Measurements from ENCODE around the gene SLC22A17. TPM values are rescaled to one million over a fixed set of nuclear protein-coding genes. Genes with fewer than 3 reads are reported as not detected.

Gene SLC22A17
- total RNA-seq, 1 donor from 2014 or later = 7.3 TPM

DNA sequence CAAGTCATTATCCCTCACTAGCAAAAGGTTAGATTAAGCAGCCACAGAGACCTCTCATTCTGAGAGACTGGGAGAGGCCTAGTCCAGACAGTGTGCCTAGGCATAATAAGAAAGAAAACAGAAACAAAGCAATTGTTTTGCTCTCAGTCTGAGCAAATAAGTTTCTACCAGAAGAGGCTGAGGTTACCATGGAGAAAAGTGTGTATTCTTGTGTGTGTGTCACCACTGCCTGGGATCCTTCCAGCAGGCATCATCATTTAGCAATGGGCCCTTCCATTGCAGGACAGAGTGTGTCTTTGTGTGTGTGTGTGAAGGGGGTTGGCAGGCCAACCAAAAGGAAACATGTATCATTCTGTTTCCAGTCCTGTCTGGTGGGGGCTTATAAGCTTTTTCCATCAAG lies 8.6 kb upstream of the SLC22A17 start:
- TF ChIP-seq, protein P1, sequence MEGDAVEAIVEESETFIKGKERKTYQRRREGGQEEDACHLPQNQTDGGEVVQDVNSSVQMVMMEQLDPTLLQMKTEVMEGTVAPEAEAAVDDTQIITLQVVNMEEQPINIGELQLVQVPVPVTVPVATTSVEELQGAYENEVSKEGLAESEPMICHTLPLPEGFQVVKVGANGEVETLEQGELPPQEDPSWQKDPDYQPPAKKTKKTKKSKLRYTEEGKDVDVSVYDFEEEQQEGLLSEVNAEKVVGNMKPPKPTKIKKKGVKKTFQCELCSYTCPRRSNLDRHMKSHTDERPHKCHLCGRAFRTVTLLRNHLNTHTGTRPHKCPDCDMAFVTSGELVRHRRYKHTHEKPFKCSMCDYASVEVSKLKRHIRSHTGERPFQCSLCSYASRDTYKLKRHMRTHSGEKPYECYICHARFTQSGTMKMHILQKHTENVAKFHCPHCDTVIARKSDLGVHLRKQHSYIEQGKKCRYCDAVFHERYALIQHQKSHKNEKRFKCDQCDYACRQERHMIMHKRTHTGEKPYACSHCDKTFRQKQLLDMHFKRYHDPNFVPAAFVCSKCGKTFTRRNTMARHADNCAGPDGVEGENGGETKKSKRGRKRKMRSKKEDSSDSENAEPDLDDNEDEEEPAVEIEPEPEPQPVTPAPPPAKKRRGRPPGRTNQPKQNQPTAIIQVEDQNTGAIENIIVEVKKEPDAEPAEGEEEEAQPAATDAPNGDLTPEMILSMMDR (conservative IDR thresholded peaks at IDR 0.05; ENCODE audit: low read depth, low read length) = no peak
- no peak overlapping the region for H3K4me3 ChIP-seq (ENCODE audit: low read depth, low read length)
- peak; percentile 22 for DNase-seq (ENCODE audit: low read depth)

DNA sequence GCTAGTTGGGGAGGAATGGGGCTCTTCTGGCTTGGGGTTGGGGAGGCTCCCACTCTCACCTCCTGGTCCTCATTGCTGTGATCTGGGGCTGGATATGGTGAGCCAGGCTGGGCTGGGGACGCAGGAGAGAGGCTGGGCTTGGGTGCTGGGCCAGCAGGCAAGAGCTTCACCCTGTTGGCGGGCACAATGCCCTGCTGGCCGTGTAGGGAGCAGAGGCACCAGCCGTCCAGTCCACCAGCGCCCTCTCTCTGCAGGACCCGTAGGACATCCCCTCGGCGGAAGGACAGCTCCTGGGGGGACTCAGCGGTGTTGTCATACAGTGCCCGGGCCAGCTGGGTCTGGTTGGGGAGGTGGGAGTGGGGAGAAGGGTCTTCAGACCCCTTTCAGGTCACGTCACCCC lies 7.8 kb upstream of the SLC22A17 start:
- TF ChIP-seq, protein P1 (conservative IDR thresholded peaks at IDR 0.05; ENCODE audit: low read depth, low read length) = peak; percentile 26
- no peak overlapping the region for H3K4me3 ChIP-seq (ENCODE audit: low read depth, low read length)
- DNase-seq (ENCODE audit: low read depth) = no peak

DNA sequence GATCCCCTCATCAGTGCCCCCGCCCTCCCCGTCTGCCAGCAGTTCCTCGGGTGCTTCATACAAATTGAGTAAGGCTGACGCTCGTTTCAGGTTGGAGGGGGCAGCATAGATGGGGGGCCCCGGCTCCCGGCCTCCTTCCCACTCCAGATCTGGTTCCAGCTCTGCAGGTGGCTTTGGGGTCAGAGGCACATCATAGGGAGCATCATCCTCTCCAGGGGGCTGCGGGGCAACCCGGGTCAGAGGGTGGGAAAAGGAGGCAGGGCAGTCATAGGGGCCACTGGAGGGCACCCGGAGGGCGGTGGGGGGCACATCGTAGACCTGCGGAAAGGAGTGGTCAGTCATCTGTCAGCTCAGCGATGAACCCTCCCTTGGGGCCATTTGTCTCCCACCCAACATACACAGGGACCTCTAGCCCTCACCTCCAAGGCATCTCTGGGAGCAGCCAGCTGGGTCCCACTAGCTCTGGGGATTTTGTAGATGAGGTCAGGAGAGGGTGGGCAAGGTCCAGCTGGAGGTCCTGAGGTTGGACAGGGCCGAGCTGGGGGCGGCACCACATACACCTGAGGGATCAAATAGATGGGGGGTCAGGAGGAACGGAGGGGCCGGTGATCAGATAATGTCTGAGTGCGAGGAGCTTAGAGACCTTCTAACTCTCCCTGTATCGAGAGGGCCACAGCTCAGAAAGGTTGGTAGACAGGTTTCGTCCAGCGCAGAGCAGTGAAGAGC lies 7.2 kb upstream of the SLC22A17 start:
- TF ChIP-seq, protein P1 (conservative IDR thresholded peaks at IDR 0.05; ENCODE audit: low read depth, low read length) = no peak
- H3K4me3 ChIP-seq (ENCODE audit: low read depth, low read length) = no peak overlapping the region
- DNase-seq (ENCODE audit: low read depth) = no peak

DNA sequence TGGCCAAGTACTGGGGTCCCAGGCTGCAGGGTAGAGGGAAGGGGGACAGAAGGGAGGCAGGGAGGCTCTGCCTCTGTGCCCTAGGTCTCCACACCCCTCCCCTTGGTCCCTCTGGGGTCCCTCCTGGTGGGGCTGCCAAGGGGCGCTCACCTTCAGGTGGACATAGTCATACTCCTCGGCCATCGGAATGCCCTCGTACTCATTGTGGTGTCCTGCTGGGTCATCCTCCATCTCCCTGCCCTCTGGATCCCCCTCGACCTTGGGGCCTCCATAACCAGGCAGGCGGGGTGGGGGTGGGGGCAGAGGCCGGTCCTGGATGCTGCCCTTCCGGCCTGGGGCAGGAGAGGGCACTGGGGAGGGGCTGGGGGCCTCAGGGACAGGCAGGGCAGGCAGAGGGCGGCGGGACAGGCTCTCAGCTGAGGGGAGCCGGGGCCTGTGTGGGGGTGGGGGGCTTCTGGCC lies 6.5 kb upstream of the SLC22A17 start:
- H3K4me3 ChIP-seq (ENCODE audit: low read depth, low read length) = no peak overlapping the region
- no peak for DNase-seq (ENCODE audit: low read depth)
- TF ChIP-seq, protein P1 (conservative IDR thresholded peaks at IDR 0.05; ENCODE audit: low read depth, low read length) = no peak

DNA sequence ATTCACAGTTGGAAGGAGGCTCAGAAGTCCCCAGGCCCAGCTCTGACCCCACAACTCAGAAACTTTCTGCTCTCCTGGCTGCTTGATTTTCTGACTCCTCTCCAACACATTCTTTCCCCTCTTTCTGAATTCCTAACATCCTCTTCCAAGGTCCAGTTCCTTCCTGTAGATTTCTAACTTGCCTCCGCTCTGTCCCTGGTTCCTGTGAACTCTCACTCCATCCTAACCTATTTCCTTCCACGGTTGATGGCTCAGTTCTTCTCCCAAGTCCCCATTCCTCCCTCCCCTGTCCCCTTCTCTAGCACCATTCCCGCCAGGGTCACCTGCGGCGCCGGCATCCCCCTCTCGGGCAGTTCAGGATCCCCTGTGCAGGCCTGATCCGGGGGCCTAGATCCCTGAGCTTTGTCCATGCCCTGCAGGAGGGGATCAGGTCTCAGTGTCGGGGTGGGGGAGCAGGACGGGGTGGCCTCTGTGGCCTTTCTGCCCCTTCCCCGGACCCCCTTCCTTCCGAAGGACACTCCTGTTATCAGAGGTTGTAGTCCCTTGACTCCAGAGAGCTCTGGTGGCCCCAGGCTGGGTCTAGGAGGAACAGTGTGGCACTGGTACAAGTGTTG lies 6.0 kb upstream of the SLC22A17 start:
- TF ChIP-seq, protein P1 (conservative IDR thresholded peaks at IDR 0.05; ENCODE audit: low read depth, low read length) = no peak
- H3K4me3 ChIP-seq (ENCODE audit: low read depth, low read length) = no peak overlapping the region
- no peak for DNase-seq (ENCODE audit: low read depth)

DNA sequence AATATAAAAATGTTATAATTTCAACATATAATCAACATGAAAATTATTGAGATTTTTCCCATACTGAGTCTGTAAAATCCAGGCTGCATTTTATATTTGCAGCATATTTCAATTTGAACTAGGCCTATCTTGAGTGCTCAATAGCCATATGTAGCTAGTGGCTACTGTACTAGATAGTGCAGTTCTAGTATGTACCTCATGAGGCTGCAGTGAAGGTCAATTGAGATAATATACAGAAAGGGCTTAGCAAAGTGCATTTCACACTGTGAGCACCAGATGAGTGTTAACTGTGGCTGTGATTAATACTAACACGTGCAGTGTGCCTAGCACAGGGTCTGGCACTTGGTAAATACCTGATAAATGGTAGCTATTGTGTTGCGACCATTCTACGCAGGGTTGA lies 5.4 kb upstream of the SLC22A17 start:
- DNase-seq (ENCODE audit: low read depth) = no peak
- TF ChIP-seq, protein P1 (conservative IDR thresholded peaks at IDR 0.05; ENCODE audit: low read depth, low read length) = no peak
- H3K4me3 ChIP-seq (ENCODE audit: low read depth, low read length) = no peak overlapping the region

Data from epithelial cell of proximal tubule (primary cell).